HepG2 (cell line): ENCODE results near the gene IL21R. TPM values are rescaled to one million over a fixed set of nuclear protein-coding genes. Genes with fewer than 3 reads are reported as not detected.

Experiments
- ATAC-seq: fragments of 200-7000 bp; cut with Tn5 transposase; 3 replicates; pipeline ENCODE4 v1.9.1; 2020; ENCODE audit warnings: mild to moderate bottlenecking, moderate library complexity
- BruUV-seq: library from RNA; stranded (reverse); fragments of 400-500 nt; replicated peaks from 2 replicates; lab custom pipeline; 2021; lab: Mats Ljungman, UMichigan
- CTCF ChIA-PET: fragments of 300-600 bp; formaldehyde crosslinking; extraction: SDS; loops from one replicate; lab custom pipeline; 2021; ENCODE audit warnings: low total read pairs, inconsistent platforms, low intra/inter-chr PET ratio; lab: Yijun Ruan, JAX
- POLR2A ChIA-PET: fragments of 350-600 bp; sonication (Branson Sonifier 250); formaldehyde crosslinking; loops from one replicate; lab custom pipeline; 2020; ENCODE audit warnings: antibody characterized with exemption, inconsistent platforms; lab: Yijun Ruan, JAX
- DNase-seq: peaks from one replicate; pipeline ENCODE4 v3.0.0-alpha.2; 2015; ENCODE audit warnings: low spot score
- FAIRE-seq: peaks from 3 replicates; lab custom pipeline; 2011; peaks lifted over from hg19 to GRCh38; lab: Jason Lieb, UNC
- H2AFZ ChIP-seq: one replicate; pipeline ENCODE4 v1.6.1; 2011; ENCODE audit warnings: low read length, inconsistent platforms
- H3K27ac ChIP-seq: fragments of 300-600 bp; 3 replicates; pipeline ENCODE4 v1.8.0; 2011; ENCODE audit warnings: mixed run types, mild to moderate bottlenecking, mixed read lengths, low read length, inconsistent platforms; ENCODE audit not compliant: insufficient read depth; ENCODE audit errors: extremely low read length
- H3K27me3 ChIP-seq, 2 experiments: fragments of 200-600 bp in 1 of 2; 2 replicates in 1 of 2; 3 replicates in 1 of 2; pipeline versions ENCODE4 v1.6.0 to v1.8.0; 2011; ENCODE audit warnings: low read length in 2 of 2, mild to moderate bottlenecking in 2 of 2, moderate library complexity in 2 of 2, inconsistent platforms in 1 of 2; ENCODE audit not compliant: insufficient read depth in 2 of 2, control insufficient read depth in 1 of 2
- H3K36me3 ChIP-seq, 2 experiments: fragments of 200-600 bp in 1 of 2; replicated peaks in 1 of 2; 2 replicates in 1 of 2; 3 replicates in 1 of 2; pipeline versions ENCODE4 v1.5.1 to v1.8.0; 2011; ENCODE audit warnings: low read length in 2 of 2, inconsistent platforms in 1 of 2; ENCODE audit not compliant: insufficient read depth in 2 of 2, control insufficient read depth in 1 of 2
- H3K4me1 ChIP-seq: 2 replicates; pipeline ENCODE4 v1.5.1; 2012; ENCODE audit warnings: low read length, inconsistent platforms; ENCODE audit not compliant: insufficient read depth
- H3K4me2 ChIP-seq: 2 replicates; pipeline ENCODE4 v1.6.0; 2011; ENCODE audit warnings: low read depth, low read length, inconsistent platforms
- H3K4me3 ChIP-seq, 3 experiments: fragments of 200-600 bp in 1 of 3; sonication (generic), shearing (Covaris generic) in 1 of 3; replicated peaks in 1 of 3; 2 replicates each; pipeline ENCODE4 v1.5.1; 2011 to 2016; ENCODE audit warnings: low read length in 3 of 3, inconsistent platforms in 2 of 3, low read depth in 2 of 3, mild to moderate bottlenecking in 2 of 3, control low read depth in 1 of 3, mixed read lengths in 1 of 3; ENCODE audit not compliant: insufficient read depth in 1 of 3
- H3K79me2 ChIP-seq: one replicate; pipeline ENCODE4 v1.6.1; 2011; ENCODE audit warnings: low read length, inconsistent platforms; ENCODE audit not compliant: insufficient read depth
- H3K9ac ChIP-seq: 2 replicates; pipeline ENCODE4 v1.6.0; 2011; ENCODE audit warnings: mild to moderate bottlenecking, low read depth, low read length, inconsistent platforms; ENCODE audit not compliant: insufficient read depth
- H3K9me3 ChIP-seq: 2 replicates; pipeline ENCODE4 v1.5.1; 2012; ENCODE audit warnings: mild to moderate bottlenecking, low read length
- H4K20me1 ChIP-seq: 2 replicates; pipeline ENCODE4 v1.6.0; 2011; ENCODE audit warnings: inconsistent platforms, mild to moderate bottlenecking, low read length, moderate library complexity; ENCODE audit not compliant: insufficient read depth
- HDAC6 ChIP-seq: fragments of 200-600 bp; sonication (generic); IDR thresholded peaks from 2 replicates; pipeline ENCODE4 v1.7.0; 2017; ENCODE audit warnings: mild to moderate bottlenecking, antibody characterized with exemption, low read length, low read depth
- HNRNPK ChIP-seq: fragments of 200-400 bp; formaldehyde crosslinking; IDR thresholded peaks from 2 replicates; pipeline ENCODE4 v1.6.1; 2018; ENCODE audit warnings: low read length, low read depth, moderate library complexity, mild to moderate bottlenecking; ENCODE audit not compliant: poor library complexity, severe bottlenecking
- PRDM15 ChIP-seq: sonication (generic); formaldehyde crosslinking; IDR thresholded peaks from 2 replicates; pipeline ENCODE4 v1.4.0; 2020; ENCODE audit warnings: missing genetic modification reagents
- SATB2 ChIP-seq: sonication (generic); formaldehyde crosslinking; IDR thresholded peaks from 2 replicates; pipeline ENCODE4 v1.5.0; 2020; ENCODE audit warnings: missing genetic modification reagents
- ZNF484 ChIP-seq: sonication (generic); formaldehyde crosslinking; IDR thresholded peaks from 2 replicates; pipeline ENCODE4 v1.5.1; 2020; ENCODE audit warnings: mild to moderate bottlenecking, low read depth, missing genetic modification reagents, borderline replicate concordance
- ZNF570 ChIP-seq: sonication (generic); formaldehyde crosslinking; IDR thresholded peaks from 2 replicates; pipeline ENCODE4 v1.4.0; 2020; ENCODE audit warnings: mild to moderate bottlenecking, missing genetic modification reagents, borderline replicate concordance
- ZNF768 ChIP-seq: sonication (generic); formaldehyde crosslinking; IDR thresholded peaks from 2 replicates; pipeline ENCODE4 v1.4.0; 2020; ENCODE audit warnings: missing genetic modification reagents
- WGBS: methylation state at CpG from one replicate; pipeline ENCODE4 v1.1.6; 2017; ENCODE audit warnings: low lambda C conversion rate; 5-methylcytosine and 5-hydroxymethylcytosine counted together
- in situ Hi-C: cut with HindIII; loops from 2 replicates; pipeline ENCODE4 v1.10.0; 2017; ENCODE audit warnings: low pct_unique_long_range_greater_than_20kb; ENCODE audit not compliant: extremely low pct_ligation_motif_present
- intact Hi-C: fragments of 100-400 bp; cut with micrococcal nuclease; formaldehyde crosslinking; loops from one replicate; pipeline ENCODE4 v1.10.0; 2022; ENCODE audit not compliant: unreplicated experiment
- polyA plus RNA-seq, 8 experiments: library from polyadenylated mRNA; depleted of rRNA in 3 of 8; stranded (reverse) in 7 of 8; unstranded in 1 of 8; fragments of >200 nt; fragmentation: Illumina TruSeq in 4 of 8; extraction: Trizol in 4 of 8; gene quantifications; 2 replicates each; pipeline versions ENCODE4 v1.2.1 to v1.2.3, GENCODE V29; 2011 to 2016; ENCODE audit warnings: low read depth in 4 of 8, missing spikeins in 1 of 8, mixed read lengths in 1 of 8; ENCODE audit not compliant: insufficient read depth in 1 of 8
- total RNA-seq, 5 experiments: library from RNA; depleted of rRNA; stranded (reverse); fragments of >200 nt; fragmentation: Illumina TruSeq; extraction: Trizol; gene quantifications; 2 replicates each; pipeline ENCODE4 v1.2.3, GENCODE V29; 2016; ENCODE audit warnings: low read depth in 1 of 5
- TF ChIP-seq, protein P1 (sequence below): sonication (generic); formaldehyde crosslinking; IDR thresholded peaks from 2 replicates; pipeline ENCODE4 v1.4.0; 2020; ENCODE audit warnings: missing genetic modification reagents

IL21R gene
- total and polyA plus RNA-seq, 2 of the 13 experiments (the other 11 are each of a cell fraction or from before 2014, with no cell fraction given) = 0.49 to 0.64 TPM

DNA sequence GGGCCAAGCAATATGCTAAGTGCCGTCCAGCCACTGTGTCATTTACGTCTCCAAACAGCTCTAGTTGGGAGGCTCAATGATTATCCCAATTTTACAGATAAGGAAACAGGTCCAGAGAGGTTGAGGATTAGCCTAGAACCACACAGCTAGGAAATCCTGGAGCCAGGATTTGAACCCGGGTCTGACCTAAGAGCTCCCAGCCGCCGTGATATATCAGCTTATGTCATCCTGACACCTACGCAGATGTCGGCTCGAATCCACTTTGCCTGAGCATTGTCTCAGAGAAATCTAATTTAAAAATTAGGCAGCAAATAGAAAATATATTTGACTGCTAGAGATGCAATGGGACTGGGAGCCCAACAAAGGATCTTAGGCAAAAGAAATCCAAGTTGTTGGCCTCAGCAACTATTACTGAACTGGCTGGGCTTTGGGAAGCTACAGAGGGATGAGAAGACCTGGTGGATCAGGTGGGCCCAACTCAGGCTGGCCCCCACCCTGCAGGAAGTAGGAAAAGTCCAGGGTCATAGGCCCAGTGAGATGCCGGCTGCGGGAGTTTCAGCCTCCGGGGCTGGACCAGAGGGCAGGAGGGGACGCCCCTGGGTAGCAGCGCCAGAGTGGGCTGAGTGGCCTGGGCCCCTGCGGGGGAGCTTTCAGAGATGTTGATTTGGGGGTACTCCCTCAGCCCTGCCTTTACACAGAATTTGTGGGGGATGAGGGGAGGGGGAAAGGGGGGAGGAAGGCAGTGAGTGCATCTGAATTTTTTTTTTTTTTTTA lies 35.1 kb upstream of the IL21R start:
- Histone ChIP-seq H3K9ac (no peak overlapping the region), H3K4me1 (peaks cover 65% of the 10 kb centered on the region), H3K36me3 (peaks cover 10 to 11% of the 10 kb centered on the region in 2 experiments; a peak in 4 of 5 replicates), H4K20me1 (peaks cover 9% of the 10 kb centered on the region; the same call in 1 of the 2 replicates), H3K9me3 (no peaks in the 10 kb centered on the region), H3K79me2 (no peaks in the 10 kb centered on the region), H3K4me3 (no peak overlapping the region), H3K27ac (no peak overlapping the region), H3K27me3 (no peaks in the 10 kb centered on the region), H2AFZ (no peak overlapping the region), H3K4me2 (no peak overlapping the region)
- FAIRE-seq (no peak), ATAC-seq (no peak), DNase-seq (no peak)
- ChIA-PET CTCF (interaction anchor here (0.9 to 2.6 kb wide), 3 partner anchors 131 to 212 kb away, joined by 3 to 29 read pairs (median 25); no protein-coding TSS in a partner anchor), POLR2A (interaction anchor here (0.7 to 1.4 kb wide), 4 partner anchors 102 to 193 kb away, joined by 3 to 5 read pairs (median 4); no protein-coding TSS in a partner anchor)
- no TSS peak for BruUV-seq
- in situ Hi-C loops (loop anchor here (5.0 kb wide), 2 partner anchors 135 to 190 kb away; no protein-coding TSS in a partner anchor), intact Hi-C loops (loop anchor here (5.0 kb wide), 1 partner anchor 55 kb away; the partner anchor contains the start of gene IL4R)
- TF ChIP-seq PRDM15 (CRISPR knock-in tag) (peak; percentile 66), SATB2 (CRISPR knock-in tag) (no peak), ZNF484 (CRISPR knock-in tag) (no peak), ZNF768 (CRISPR knock-in tag) (peak; percentile 50; the same call in 1 of the 2 replicates), ZNF570 (CRISPR knock-in tag) (no peak), HNRNPK (peak; percentile 32), HDAC6 (no peak)
- TF ChIP-seq, protein P1, sequence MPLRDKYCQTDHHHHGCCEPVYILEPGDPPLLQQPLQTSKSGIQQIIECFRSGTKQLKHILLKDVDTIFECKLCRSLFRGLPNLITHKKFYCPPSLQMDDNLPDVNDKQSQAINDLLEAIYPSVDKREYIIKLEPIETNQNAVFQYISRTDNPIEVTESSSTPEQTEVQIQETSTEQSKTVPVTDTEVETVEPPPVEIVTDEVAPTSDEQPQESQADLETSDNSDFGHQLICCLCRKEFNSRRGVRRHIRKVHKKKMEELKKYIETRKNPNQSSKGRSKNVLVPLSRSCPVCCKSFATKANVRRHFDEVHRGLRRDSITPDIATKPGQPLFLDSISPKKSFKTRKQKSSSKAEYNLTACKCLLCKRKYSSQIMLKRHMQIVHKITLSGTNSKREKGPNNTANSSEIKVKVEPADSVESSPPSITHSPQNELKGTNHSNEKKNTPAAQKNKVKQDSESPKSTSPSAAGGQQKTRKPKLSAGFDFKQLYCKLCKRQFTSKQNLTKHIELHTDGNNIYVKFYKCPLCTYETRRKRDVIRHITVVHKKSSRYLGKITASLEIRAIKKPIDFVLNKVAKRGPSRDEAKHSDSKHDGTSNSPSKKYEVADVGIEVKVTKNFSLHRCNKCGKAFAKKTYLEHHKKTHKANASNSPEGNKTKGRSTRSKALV (CRISPR knock-in tag) = no peak
- WGBS = 59% methylated on average over 13 of the region's 14 CpGs
